Measurements from ENCODE around the gene APLN.

APLN gene

DNA sequence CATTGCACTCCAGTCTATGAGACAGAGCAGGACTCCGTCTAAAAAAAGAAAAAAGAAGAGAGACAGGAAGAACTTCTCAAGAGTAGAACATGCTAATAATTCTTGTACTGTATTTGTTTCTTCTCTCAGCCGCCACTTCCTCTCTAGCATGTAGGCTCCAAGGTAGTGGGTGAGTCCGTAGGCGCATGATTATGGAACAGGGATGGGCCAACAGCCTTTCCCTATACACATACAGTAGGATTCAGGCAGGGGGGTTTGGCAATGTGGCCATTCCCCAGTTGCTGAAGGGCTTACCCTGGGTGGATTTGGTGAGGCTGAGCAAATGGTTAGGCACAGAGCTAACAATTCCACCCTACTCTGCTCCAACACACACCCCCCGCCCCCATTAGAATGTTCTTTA lies 35.0 kb upstream of the APLN start:
- in situ Hi-C loops (cut with HindIII; ENCODE audit: low sequenced_read_pairs) = no loop called here
- no peak for DNase-seq (ENCODE audit: low read depth)
- H3K4me3 ChIP-seq (ENCODE audit: low read depth, low read length) = no peak overlapping the region
- no peak for TF ChIP-seq CTCF (IDR thresholded peaks at IDR 0.05; ENCODE audit: low read depth, low read length, missing control alignments)

GRCh38 chrX:129688097-129688496 lies 33.3 kb upstream of the APLN start:
- in situ Hi-C loops (cut with HindIII; ENCODE audit: low sequenced_read_pairs) = no loop called here
- DNase-seq (ENCODE audit: low read depth) = no peak
- no peak for TF ChIP-seq CTCF (IDR thresholded peaks at IDR 0.05; ENCODE audit: low read depth, low read length, missing control alignments)
- H3K4me3 ChIP-seq (ENCODE audit: low read depth, low read length) = no peak overlapping the region

- in situ Hi-C loops (cut with HindIII; ENCODE audit: low sequenced_read_pairs) = no loop called here
- no peak for DNase-seq (ENCODE audit: low read depth)
Measured at GRCh38 chrX:129686422-129686948, 31.7 kb upstream of the APLN start.

DNA sequence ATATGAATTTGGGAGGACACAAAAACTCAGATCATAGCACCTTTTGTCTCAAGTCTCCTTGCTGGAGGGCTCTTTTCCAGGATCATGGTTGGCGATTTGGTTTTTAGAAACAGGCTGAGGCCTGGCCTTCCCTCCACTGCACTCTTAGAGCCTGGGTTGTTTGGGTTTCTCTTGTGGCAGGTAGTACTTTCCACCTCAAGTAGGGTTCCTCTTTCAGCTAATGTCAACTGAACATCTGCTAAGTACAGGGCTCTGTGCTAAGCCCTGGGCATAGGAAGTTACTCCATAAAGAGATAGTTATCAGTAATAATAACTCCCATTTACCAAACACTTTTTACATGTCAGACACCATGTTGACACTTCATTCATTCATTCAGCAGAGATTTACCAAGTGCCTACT lies 28.2 kb upstream of the APLN start:
- no peak for TF ChIP-seq CTCF (IDR thresholded peaks at IDR 0.05; ENCODE audit: low read depth, low read length, missing control alignments)
- no peak for DNase-seq (ENCODE audit: low read depth)
- in situ Hi-C loops (cut with HindIII; ENCODE audit: low sequenced_read_pairs) = no loop called here

More at GRCh38 chrX:129686422-129686948, 31.7 kb upstream of the APLN start:
- no peak overlapping the region for H3K4me3 ChIP-seq (ENCODE audit: low read depth, low read length)
- TF ChIP-seq CTCF (IDR thresholded peaks at IDR 0.05; ENCODE audit: low read depth, low read length, missing control alignments) = no peak

DNA sequence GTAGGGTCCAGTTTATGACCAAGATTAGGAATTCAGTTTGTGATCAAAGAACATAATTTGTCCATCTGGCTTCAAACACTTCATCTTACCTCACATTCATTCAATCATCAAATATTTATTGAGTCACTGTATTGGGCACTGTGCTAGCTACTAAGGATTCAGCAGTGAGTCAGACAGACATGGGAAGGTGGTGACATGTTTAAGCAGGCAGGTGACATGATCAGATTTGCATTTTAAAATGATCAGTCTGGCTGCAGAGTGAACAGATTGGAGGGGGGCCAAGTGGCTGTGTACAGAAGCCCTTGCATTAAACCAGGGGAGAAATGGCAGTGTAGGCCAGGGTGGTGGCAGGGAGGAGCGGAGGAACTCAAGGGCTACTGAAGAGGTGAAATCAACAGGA lies 25.1 kb upstream of the APLN start:
- DNase-seq (ENCODE audit: low read depth) = no peak
- no peak overlapping the region for H3K4me3 ChIP-seq (ENCODE audit: low read depth, low read length)
- no peak for TF ChIP-seq CTCF (IDR thresholded peaks at IDR 0.05; ENCODE audit: low read depth, low read length, missing control alignments)
- in situ Hi-C loops (cut with HindIII; ENCODE audit: low sequenced_read_pairs) = loop anchor here (5.0 kb wide), 1 partner anchor 52 kb away; no protein-coding TSS in a partner anchor

More for the DNA sequence above, 28.2 kb upstream of the APLN start:
- H3K4me3 ChIP-seq (ENCODE audit: low read depth, low read length) = no peak overlapping the region

- in situ Hi-C loops (cut with HindIII; ENCODE audit: low sequenced_read_pairs) = loop anchor here (5.0 kb wide), 1 partner anchor 54 kb away; no protein-coding TSS in a partner anchor
- no peak for DNase-seq (ENCODE audit: low read depth)
- TF ChIP-seq CTCF (IDR thresholded peaks at IDR 0.05; ENCODE audit: low read depth, low read length, missing control alignments) = no peak
- peak overlapping the region; percentile 26 for H3K4me3 ChIP-seq (ENCODE audit: low read depth, low read length)
Measured at GRCh38 chrX:129678614-129679195, 23.9 kb upstream of the APLN start.
